Neuronal stem cell (in vitro differentiated cells): Measurements from ENCODE around the gene MFSD6.

Experiments
- DNase-seq: peaks from one replicate; pipeline ENCODE4 v3.0.0-alpha.2; 2013; ENCODE audit warnings: low spot score
- H2AFZ ChIP-seq: one replicate; pipeline ENCODE4 v1.6.1; 2013; ENCODE audit warnings: mild to moderate bottlenecking, low read length, inconsistent platforms
- H2AK5ac ChIP-seq: 2 replicates; pipeline ENCODE4 v1.6.1; 2013; ENCODE audit warnings: low read depth, mild to moderate bottlenecking, inconsistent platforms, low read length, moderate library complexity, mixed read lengths
- H2BK120ac ChIP-seq: 2 replicates; pipeline ENCODE4 v1.6.1; 2013; ENCODE audit warnings: low read depth, mild to moderate bottlenecking, inconsistent platforms, low read length, moderate library complexity, mixed read lengths
- H2BK12ac ChIP-seq: one replicate; pipeline ENCODE4 v1.6.1; 2013; ENCODE audit warnings: low read length, inconsistent platforms
- H2BK15ac ChIP-seq: 2 replicates; pipeline ENCODE4 v1.6.1; 2013; ENCODE audit warnings: mild to moderate bottlenecking, low read length, inconsistent platforms, mixed read lengths
- H2BK5ac ChIP-seq: one replicate; pipeline ENCODE4 v1.6.1; 2013; ENCODE audit warnings: inconsistent platforms, mild to moderate bottlenecking, low read length, moderate library complexity
- H3K14ac ChIP-seq: one replicate; pipeline ENCODE4 v1.6.1; 2013; ENCODE audit warnings: low read length, inconsistent platforms
- H3K18ac ChIP-seq: 2 replicates; pipeline ENCODE4 v1.6.1; 2013; ENCODE audit warnings: low read length, inconsistent platforms
- H3K23ac ChIP-seq: 2 replicates; pipeline ENCODE4 v1.6.1; 2013; ENCODE audit warnings: low read depth, mild to moderate bottlenecking, mixed read lengths, low read length, inconsistent platforms; ENCODE audit not compliant: poor library complexity
- H3K27ac ChIP-seq: replicated peaks from 3 replicates; pipeline ENCODE4 v1.5.1; 2013; ENCODE audit warnings: low read length, inconsistent platforms
- H3K27me3 ChIP-seq, 3 experiments: 2 replicates each; pipeline ENCODE4 v1.6.1; 2013; ENCODE audit warnings: low read length in 3 of 3, mild to moderate bottlenecking in 2 of 3, inconsistent platforms in 1 of 3, low read depth in 1 of 3, mixed read lengths in 1 of 3, moderate library complexity in 1 of 3; ENCODE audit not compliant: control insufficient read depth in 3 of 3, insufficient read depth in 3 of 3
- H3K36me3 ChIP-seq, 2 donors: replicated peaks in 1 of 2; 2 replicates each; pipeline ENCODE4 v1.6.1; 2013; ENCODE audit warnings: low read length in 2 of 2; ENCODE audit not compliant: control insufficient read depth in 2 of 2, insufficient read depth in 2 of 2
- H3K4ac ChIP-seq: 2 replicates; pipeline ENCODE4 v1.6.1; 2013; ENCODE audit warnings: inconsistent platforms, mild to moderate bottlenecking, low read length, moderate library complexity
- H3K4me1 ChIP-seq, 2 donors: 1 replicate in 1 of 2; 2 replicates in 1 of 2; pipeline ENCODE4 v1.6.1; 2013; ENCODE audit warnings: low read length in 2 of 2, low read depth in 1 of 2; ENCODE audit not compliant: control insufficient read depth in 2 of 2, insufficient read depth in 1 of 2
- H3K4me2 ChIP-seq: one replicate; pipeline ENCODE4 v1.6.1; 2013; ENCODE audit warnings: mild to moderate bottlenecking, low read length, inconsistent platforms; ENCODE audit not compliant: insufficient read depth, poor library complexity, severe bottlenecking
- H3K4me3 ChIP-seq, 2 donors: 2 replicates each; pipeline ENCODE4 v1.5.1; 2013; ENCODE audit warnings: low read length in 2 of 2, mild to moderate bottlenecking in 2 of 2, inconsistent platforms in 1 of 2, moderate library complexity in 1 of 2
- H3K79me1 ChIP-seq: one replicate; pipeline ENCODE4 v1.6.1; 2013; ENCODE audit warnings: low read depth, mild to moderate bottlenecking, inconsistent platforms, low read length, moderate library complexity
- H3K9ac ChIP-seq: one replicate; pipeline ENCODE4 v1.6.1; 2013; ENCODE audit warnings: mild to moderate bottlenecking, low read depth, low read length, inconsistent platforms; ENCODE audit not compliant: poor library complexity
- H3K9me3 ChIP-seq, 2 donors: replicated peaks in 1 of 2; 2 replicates each; pipeline versions ENCODE3 to v1.6.1; 2013; ENCODE audit warnings: low read length in 2 of 2, mild to moderate bottlenecking in 2 of 2, inconsistent platforms in 1 of 2, low read depth in 1 of 2, mixed read lengths in 1 of 2, moderate library complexity in 1 of 2; ENCODE audit not compliant: control insufficient read depth in 2 of 2, insufficient read depth in 1 of 2
- H4K8ac ChIP-seq: one replicate; pipeline ENCODE4 v1.6.1; 2013; ENCODE audit warnings: low read depth, mild to moderate bottlenecking, inconsistent platforms, low read length, moderate library complexity
- H4K91ac ChIP-seq: one replicate; pipeline ENCODE4 v1.6.1; 2013; ENCODE audit warnings: low read length, low read depth, mild to moderate bottlenecking, inconsistent platforms; ENCODE audit not compliant: poor library complexity
- WGBS, 2 donors: extraction: QIAGEN DNeasy Blood & Tissue Kit; methylation state at CpG; one replicate each; pipeline ENCODE4 v1.1.7; 2013; ENCODE audit warnings: missing lambda C conversion rate in 2 of 2, mixed read lengths in 1 of 2; ENCODE audit not compliant: insufficient read length in 2 of 2, insufficient replicate concordance in 1 of 2; ENCODE audit errors: extremely low coverage in 2 of 2; 5-methylcytosine and 5-hydroxymethylcytosine counted together

Gene MFSD6

DNA sequence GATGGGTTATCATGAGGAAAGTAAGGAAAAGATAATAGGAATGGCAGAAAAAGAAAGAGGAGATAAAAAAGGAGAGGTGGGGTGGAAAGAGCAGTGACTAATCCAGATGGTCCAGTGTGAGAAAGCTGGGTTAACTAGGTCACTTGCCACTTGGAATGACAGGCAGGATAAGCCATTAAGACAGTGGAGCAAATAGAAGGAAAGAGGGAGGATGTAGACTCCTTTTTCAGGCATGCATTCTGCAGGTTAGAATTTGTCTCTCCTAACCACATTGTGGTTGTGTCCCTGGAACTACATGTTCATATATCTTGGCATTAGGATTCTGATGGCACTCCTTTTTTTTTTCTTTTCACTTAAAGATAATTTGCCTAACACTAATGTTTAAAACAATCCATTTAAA lies 139.7 kb downstream of the MFSD6 start:
- no peak overlapping the region for H3K4ac ChIP-seq
- no peak overlapping the region for H2BK15ac ChIP-seq
- no peak overlapping the region for H3K4me3 ChIP-seq
- H3K4me1 ChIP-seq = no peaks in the 10 kb centered on the region
- no peak overlapping the region for H3K14ac ChIP-seq
- H3K23ac ChIP-seq = no peak overlapping the region
- no peak overlapping the region for H2AFZ ChIP-seq
- no peak overlapping the region for H3K4me2 ChIP-seq
- no peak overlapping the region for H2BK12ac ChIP-seq
- H2BK120ac ChIP-seq = no peak overlapping the region
- H3K79me1 ChIP-seq = no peaks in the 10 kb centered on the region
- H2BK5ac ChIP-seq = no peak overlapping the region
- no peaks in the 10 kb centered on the region for H3K27me3 ChIP-seq
- no peak overlapping the region for H4K91ac ChIP-seq
- no peak overlapping the region for H2AK5ac ChIP-seq
- no peaks in the 10 kb centered on the region for H3K9me3 ChIP-seq
- no peak overlapping the region for H3K18ac ChIP-seq
- no peak overlapping the region for H3K9ac ChIP-seq
- no peaks in the 10 kb centered on the region for H3K36me3 ChIP-seq
- H4K8ac ChIP-seq = no peak overlapping the region
- H3K27ac ChIP-seq = no peak overlapping the region
- DNase-seq = no peak

DNA sequence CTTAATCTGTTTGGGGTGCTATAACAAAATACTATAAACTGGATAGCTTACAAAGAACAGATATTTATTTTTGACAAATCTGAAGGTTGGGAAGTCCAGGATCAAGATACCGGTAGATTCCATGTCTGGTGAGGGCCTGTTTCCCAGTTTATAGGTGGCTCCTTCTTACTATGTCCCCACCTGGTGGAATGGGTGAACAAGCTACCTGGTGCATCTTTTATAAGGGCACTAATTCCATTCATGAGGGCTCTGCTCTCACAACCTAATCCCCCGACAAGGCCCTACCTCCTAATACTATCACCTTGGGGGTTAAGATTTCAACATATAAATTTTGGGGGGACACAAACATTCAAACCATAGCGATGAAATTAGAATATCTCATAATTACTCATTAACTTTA lies 142.0 kb downstream of the MFSD6 start:
- no peak overlapping the region for H3K27ac ChIP-seq
- H3K9me3 ChIP-seq = no peaks in the 10 kb centered on the region
- no peak overlapping the region for H3K9ac ChIP-seq
- no peaks in the 10 kb centered on the region for H3K27me3 ChIP-seq
- H3K23ac ChIP-seq = no peak overlapping the region
- H3K79me1 ChIP-seq = no peaks in the 10 kb centered on the region
- no peak overlapping the region for H4K91ac ChIP-seq
- no peak overlapping the region for H2AK5ac ChIP-seq
- no peak overlapping the region for H3K4me2 ChIP-seq
- no peaks in the 10 kb centered on the region for H3K4me1 ChIP-seq
- no peak for DNase-seq
- no peak overlapping the region for H2AFZ ChIP-seq
- no peak overlapping the region for H3K14ac ChIP-seq
- no peak overlapping the region for H3K4me3 ChIP-seq
- no peak overlapping the region for H2BK15ac ChIP-seq
- no peak overlapping the region for H2BK120ac ChIP-seq
- H3K18ac ChIP-seq = no peak overlapping the region
- H3K36me3 ChIP-seq = no peaks in the 10 kb centered on the region
- no peak overlapping the region for H2BK5ac ChIP-seq
- no peak overlapping the region for H2BK12ac ChIP-seq
- H4K8ac ChIP-seq = no peak overlapping the region
- no CpG with 5 or more reads among the region's 3 CpGs for WGBS, 2 donors
- H3K4ac ChIP-seq = no peak overlapping the region
